ENCODE data around the gene CLRN3. TPM values are rescaled to one million over a fixed set of nuclear protein-coding genes. Genes with fewer than 3 reads are reported as not detected.
A peak's percentile ranks its signal among the peaks of the same experiment; 100 is the strongest.

CLRN3 gene
- polyA plus RNA-seq, 2 of the 4 experiments (the other 2 are of a cell fraction) = 0.08 TPM; not detected in 1

- H3K4me2 ChIP-seq = no peak overlapping the region
- H3K4me3 ChIP-seq = no peak overlapping the region
- POLR2A ChIA-PET = no interaction called here
- DNase-seq (ENCODE audit: low read depth in 1 of 2, low spot score in 1 of 2) (no peak), ATAC-seq (no peak), FAIRE-seq (no peak)
- no peaks in the 10 kb centered on the region for H3K4me1 ChIP-seq
- no peak for TF ChIP-seq RARB (CRISPR knock-in tag; IDR thresholded peaks at IDR 0.05)
- no peak for TF ChIP-seq NR3C1 (IDR thresholded peaks at IDR 0.05)
- no peak for TF ChIP-seq HMGXB4 (CRISPR knock-in tag; IDR thresholded peaks at IDR 0.05; ENCODE audit: borderline replicate concordance)
- no peak for TF ChIP-seq MAFK (IDR thresholded peaks at IDR 0.05; ENCODE audit: partially characterized antibody)
- no peak for TF ChIP-seq JUN (IDR thresholded peaks at IDR 0.05)
- TF ChIP-seq E2F6 (IDR thresholded peaks at IDR 0.05; ENCODE audit: borderline replicate concordance, low read depth) = no peak
- no peak for TF ChIP-seq RFX5 (IDR thresholded peaks at IDR 0.05)
- TF ChIP-seq JUNB (IDR thresholded peaks at IDR 0.05) = no peak
- no peak for TF ChIP-seq ESRRA (IDR thresholded peaks at IDR 0.05; ENCODE audit: borderline replicate concordance, low read length)
- no peak for TF ChIP-seq ATOH8 (CRISPR knock-in tag; IDR thresholded peaks at IDR 0.05; ENCODE audit: low read depth)
- no peak for TF ChIP-seq SMC3 (IDR thresholded peaks at IDR 0.05)
- no peak for TF ChIP-seq POLR2A (IDR thresholded peaks at IDR 0.05; ENCODE audit: low read length)
- TF ChIP-seq GATA3 (IDR thresholded peaks at IDR 0.05; ENCODE audit: borderline replicate concordance) = no peak
- no peak for TF ChIP-seq CEBPB (IDR thresholded peaks at IDR 0.05)
- no peak for TF ChIP-seq FOSB (CRISPR knock-in tag; IDR thresholded peaks at IDR 0.05)
- no peak for TF ChIP-seq MAX (IDR thresholded peaks at IDR 0.05)
- no peak for TF ChIP-seq HOXB5 (CRISPR knock-in tag; IDR thresholded peaks at IDR 0.05)
- TF ChIP-seq RAD21 (conservative IDR thresholded peaks at IDR 0.05 in 1 of 2, IDR thresholded peaks at IDR 0.05 in 1 of 2) = no peak
- 3% methylated on average over 1 of the region's 1 CpG for WGBS (ENCODE audit: missing lambda C conversion rate)
- no peak overlapping the region for H3K27ac ChIP-seq
- peaks cover 7% of the 10 kb centered on the region for H3K9me3 ChIP-seq
- CTCF ChIA-PET = interaction anchor here (0.6 to 3.1 kb wide), 4 partner anchors 14 to 245 kb away, joined by 3 to 12 read pairs (median 3); no protein-coding TSS in a partner anchor
These were observed 24.9 kb downstream of the CLRN3 start for GRCh38 chr10:127867805-127868204.

GRCh38 chr10:127866276-127867013 is 26.3 kb downstream of the CLRN3 start:
- no peak for ATAC-seq
- POLR2A ChIA-PET = no interaction called here
- TF ChIP-seq EP300 (IDR thresholded peaks at IDR 0.05) = no peak
- no peak for FAIRE-seq
- WGBS (ENCODE audit: missing lambda C conversion rate) = 29% methylated on average over 8 of the region's 8 CpGs
- no peak for DNase-seq (ENCODE audit: low read depth in 1 of 2, low spot score in 1 of 2)
- H3K9me3 ChIP-seq = peaks cover 7% of the 10 kb centered on the region
- no peak overlapping the region for H3K4me3 ChIP-seq
- CTCF ChIA-PET = interaction anchor here (3.1 kb wide), 1 partner anchor 12 kb away, joined by 12 read pairs; no protein-coding TSS in a partner anchor
- H3K27ac ChIP-seq = no peak overlapping the region
- H3K4me1 ChIP-seq = no peaks in the 10 kb centered on the region
- H3K4me2 ChIP-seq = no peak overlapping the region

GRCh38 chr10:127863231-127863825 is 29.4 kb downstream of the CLRN3 start:
- Histone ChIP-seq H3K4me3 (no peak overlapping the region), H3K4me1 (no peaks in the 10 kb centered on the region), H3K4me2 (no peak overlapping the region), H3K9me3 (peaks cover 7% of the 10 kb centered on the region; the same call in 1 of the 3 replicates), H3K27ac (no peak overlapping the region)
- no peak for ATAC-seq
- FAIRE-seq = no peak
- ChIA-PET POLR2A (no interaction called here), CTCF (interaction anchor here (0.7 to 3.0 kb wide), 6 partner anchors 9 to 148 kb away, joined by 3 to 20 read pairs (median 3); no protein-coding TSS in a partner anchor)
- no peak for TF ChIP-seq JUNB (IDR thresholded peaks at IDR 0.05)
- TF ChIP-seq RNF2 (IDR thresholded peaks at IDR 0.05; ENCODE audit: borderline replicate concordance, low read depth) = no peak
- TF ChIP-seq ESRRA (IDR thresholded peaks at IDR 0.05; ENCODE audit: borderline replicate concordance, low read length) = no peak
- TF ChIP-seq TP53 (CRISPR knock-in tag; IDR thresholded peaks at IDR 0.05) = peak; percentile 68; the same call in 1 of the 2 replicates
- TF ChIP-seq BHLHE40 (IDR thresholded peaks at IDR 0.05; ENCODE audit: low read depth, low read length) = no peak
- TF ChIP-seq PBX3 (IDR thresholded peaks at IDR 0.05) = no peak
- TF ChIP-seq RCOR1 (IDR thresholded peaks at IDR 0.05; ENCODE audit: low read depth, low read length) = no peak
- TF ChIP-seq EHF (CRISPR knock-in tag; IDR thresholded peaks at IDR 0.05) = no peak
- DNase-seq (ENCODE audit: low read depth in 1 of 2, low spot score in 1 of 2) = peak in 1 of 2 experiments; percentile 21
- WGBS (ENCODE audit: missing lambda C conversion rate) = 60% methylated on average over 6 of the region's 6 CpGs

Data from A549 (cell line).